ENCODE results near the gene MAST3. TPM values are rescaled to one million over a fixed set of nuclear protein-coding genes. Genes with fewer than 3 reads are reported as not detected.

MAST3 gene
- total RNA-seq, 1 donor: 6.7 TPM

GRCh38 chr19:18183529-18183928 is 86.0 kb downstream of the MAST3 start:
- Histone ChIP-seq H3K4me1 (ENCODE audit: insufficient read depth, low read length) (peaks cover 31% of the 10 kb centered on the region), H3K9me3 (ENCODE audit: low read depth, low read length) (no peaks in the 10 kb centered on the region), H3K4me3 (ENCODE audit: low read length) (no peak overlapping the region), H3K27me3 (ENCODE audit: insufficient read depth, low read length) (no peaks in the 10 kb centered on the region)

- no peaks in the 10 kb centered on the region for H3K9me3 ChIP-seq (ENCODE audit: low read depth, low read length)
- no peaks in the 10 kb centered on the region for H3K27me3 ChIP-seq (ENCODE audit: insufficient read depth, low read length)
- H3K4me3 ChIP-seq (ENCODE audit: low read length): no peak overlapping the region
- peaks cover 13% of the 10 kb centered on the region for H3K4me1 ChIP-seq (ENCODE audit: insufficient read depth, low read length)
Measured at GRCh38 chr19:18185538-18185937, 88.0 kb downstream of the MAST3 start.

- H3K4me3 ChIP-seq (ENCODE audit: low read length): no peak overlapping the region
- no peaks in the 10 kb centered on the region for H3K27me3 ChIP-seq (ENCODE audit: insufficient read depth, low read length)
- H3K9me3 ChIP-seq (ENCODE audit: low read depth, low read length): no peaks in the 10 kb centered on the region
- peaks cover 30% of the 10 kb centered on the region for H3K4me1 ChIP-seq (ENCODE audit: insufficient read depth, low read length)
Measured at GRCh38 chr19:18190278-18190677, 92.7 kb downstream of the MAST3 start.

GRCh38 chr19:18191640-18192062 is 94.1 kb downstream of the MAST3 start:
- no peaks in the 10 kb centered on the region for H3K9me3 ChIP-seq (ENCODE audit: low read depth, low read length)
- H3K27me3 ChIP-seq (ENCODE audit: insufficient read depth, low read length): no peaks in the 10 kb centered on the region
- peaks cover 30% of the 10 kb centered on the region for H3K4me1 ChIP-seq (ENCODE audit: insufficient read depth, low read length)
- H3K4me3 ChIP-seq (ENCODE audit: low read length): no peak overlapping the region

GRCh38 chr19:18192673-18193387 is 95.3 kb downstream of the MAST3 start, which contains the start of gene MPV17L2:
Gene MPV17L2, plus strand, starts transcription at chr19:18193218. Its CDS starts 64 bp downstream, at chr19:18193282.
- no peaks in the 10 kb centered on the region for H3K27me3 ChIP-seq (ENCODE audit: insufficient read depth, low read length)
- H3K4me3 ChIP-seq (ENCODE audit: low read length): peak within 1 kb of the TSS; percentile 63
- no peaks in the 10 kb centered on the region for H3K9me3 ChIP-seq (ENCODE audit: low read depth, low read length)
- H3K4me1 ChIP-seq (ENCODE audit: insufficient read depth, low read length): peaks cover 30% of the 10 kb centered on the region

- peaks cover 30% of the 10 kb centered on the region for H3K4me1 ChIP-seq (ENCODE audit: insufficient read depth, low read length)
- H3K4me3 ChIP-seq (ENCODE audit: low read length): peak overlapping the region; percentile 63
- H3K9me3 ChIP-seq (ENCODE audit: low read depth, low read length): no peaks in the 10 kb centered on the region
- no peaks in the 10 kb centered on the region for H3K27me3 ChIP-seq (ENCODE audit: insufficient read depth, low read length)
Measured at GRCh38 chr19:18193388-18194180, 96.0 kb downstream of the MAST3 start.

- Histone ChIP-seq H3K4me3 (ENCODE audit: low read length) (no peak overlapping the region), H3K27me3 (ENCODE audit: insufficient read depth, low read length) (no peaks in the 10 kb centered on the region), H3K9me3 (ENCODE audit: low read depth, low read length) (no peaks in the 10 kb centered on the region), H3K4me1 (ENCODE audit: insufficient read depth, low read length) (peaks cover 30% of the 10 kb centered on the region)
Measured at GRCh38 chr19:18194181-18194530, 96.6 kb downstream of the MAST3 start.

- H3K9me3 ChIP-seq (ENCODE audit: low read depth, low read length): no peaks in the 10 kb centered on the region
- peaks cover 30% of the 10 kb centered on the region for H3K4me1 ChIP-seq (ENCODE audit: insufficient read depth, low read length)
- no peak overlapping the region for H3K4me3 ChIP-seq (ENCODE audit: low read length)
- no peaks in the 10 kb centered on the region for H3K27me3 ChIP-seq (ENCODE audit: insufficient read depth, low read length)
Measured at GRCh38 chr19:18194554-18195238, 97.1 kb downstream of the MAST3 start.

GRCh38 chr19:18196511-18196845 is 98.9 kb downstream of the MAST3 start:
- Histone ChIP-seq H3K4me1 (ENCODE audit: insufficient read depth, low read length) (peaks cover 28% of the 10 kb centered on the region), H3K4me3 (ENCODE audit: low read length) (no peak overlapping the region), H3K27me3 (ENCODE audit: insufficient read depth, low read length) (no peaks in the 10 kb centered on the region), H3K9me3 (ENCODE audit: low read depth, low read length) (no peaks in the 10 kb centered on the region)

GRCh38 chr19:18197306-18197705 is 99.7 kb downstream of the MAST3 start:
- H3K4me3 ChIP-seq (ENCODE audit: low read length): no peak overlapping the region
- no peaks in the 10 kb centered on the region for H3K27me3 ChIP-seq (ENCODE audit: insufficient read depth, low read length)
- H3K9me3 ChIP-seq (ENCODE audit: low read depth, low read length): no peaks in the 10 kb centered on the region
- H3K4me1 ChIP-seq (ENCODE audit: insufficient read depth, low read length): peaks cover 21% of the 10 kb centered on the region

GRCh38 chr19:18197941-18198340 is 100.4 kb downstream of the MAST3 start:
- H3K9me3 ChIP-seq (ENCODE audit: low read depth, low read length): no peaks in the 10 kb centered on the region
- peaks cover 24% of the 10 kb centered on the region for H3K4me1 ChIP-seq (ENCODE audit: insufficient read depth, low read length)
- no peak overlapping the region for H3K4me3 ChIP-seq (ENCODE audit: low read length)
- H3K27me3 ChIP-seq (ENCODE audit: insufficient read depth, low read length): no peaks in the 10 kb centered on the region

- H3K9me3 ChIP-seq (ENCODE audit: low read depth, low read length): no peaks in the 10 kb centered on the region
- peaks cover 27% of the 10 kb centered on the region for H3K4me1 ChIP-seq (ENCODE audit: insufficient read depth, low read length)
Measured at GRCh38 chr19:18198374-18198773, 100.8 kb downstream of the MAST3 start.

More at GRCh38 chr19:18198374-18198773, 100.8 kb downstream of the MAST3 start:
- H3K4me3 ChIP-seq (ENCODE audit: low read length): no peak overlapping the region
- no peaks in the 10 kb centered on the region for H3K27me3 ChIP-seq (ENCODE audit: insufficient read depth, low read length)
